Effector CD4-positive, alpha-beta T cell (primary cell): ENCODE data around the gene ATAD2B.
"Not testable (repeated sequence)": the region's sequence is repeated elsewhere in the genome, so short reads cannot be mapped to it uniquely, and the experiment has no call there.

Experiments used
- DNase-seq: peaks from one replicate; pipeline ENCODE4 v3.0.0-alpha.2; 2020

ATAD2B gene

DNA sequence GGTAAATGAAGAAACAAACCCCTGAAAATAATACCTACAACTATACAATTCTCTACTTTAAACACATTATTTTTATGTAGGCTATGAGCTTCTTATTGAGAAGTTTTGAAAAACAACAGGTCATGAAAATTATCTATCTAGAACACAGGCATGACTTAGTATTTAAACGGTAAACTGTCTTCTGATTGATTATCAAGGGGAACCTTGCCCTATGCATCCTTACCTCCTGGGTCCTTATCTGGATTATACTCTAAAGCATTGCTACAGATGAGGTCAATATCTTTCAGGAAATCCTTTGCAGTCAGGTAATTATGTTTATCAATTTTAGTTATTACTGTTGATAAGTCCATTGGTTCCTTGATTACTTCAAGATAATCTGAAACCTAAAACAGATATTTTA is 144.3 kb downstream of the ATAD2B start:
- DNase-seq: no peak

DNA sequence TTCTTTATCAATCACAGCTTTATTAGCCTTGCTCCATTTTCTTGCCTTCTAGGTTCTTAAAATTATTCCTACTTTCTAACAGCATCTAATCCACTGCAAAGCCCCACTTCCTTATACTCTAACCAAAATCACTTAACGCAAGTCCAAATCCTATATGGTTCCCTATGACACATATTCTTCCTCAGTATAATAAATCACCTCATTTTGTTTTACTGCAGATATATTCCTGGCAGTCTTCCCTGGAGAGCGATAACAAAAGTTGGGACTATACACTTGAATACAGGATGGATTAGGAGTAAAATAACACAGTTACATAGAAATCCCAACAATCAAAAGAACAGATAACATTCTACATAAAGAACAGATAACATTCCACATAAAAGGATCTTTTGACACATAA is 144.8 kb downstream of the ATAD2B start:
- DNase-seq: no peak

DNA sequence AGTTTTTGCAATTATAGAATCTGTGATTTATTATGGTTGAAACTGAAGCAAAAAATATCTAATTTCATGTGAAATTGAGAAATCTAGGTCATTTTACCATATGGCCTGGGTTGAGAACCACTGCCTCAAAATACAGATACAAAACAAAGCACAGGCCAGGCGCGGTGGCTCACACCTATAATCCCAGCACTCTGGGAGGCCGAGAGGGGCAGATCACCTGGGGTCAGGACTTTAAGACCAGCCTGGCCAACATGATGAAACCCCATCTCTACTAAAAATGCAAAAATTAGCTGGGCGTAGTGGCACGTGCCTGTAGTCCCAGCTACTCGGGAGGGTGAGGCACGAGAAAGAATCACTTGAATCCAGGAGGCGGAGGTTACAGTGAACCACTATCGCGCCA is 146.5 kb downstream of the ATAD2B start:
- not testable (repeated sequence) for DNase-seq

DNA sequence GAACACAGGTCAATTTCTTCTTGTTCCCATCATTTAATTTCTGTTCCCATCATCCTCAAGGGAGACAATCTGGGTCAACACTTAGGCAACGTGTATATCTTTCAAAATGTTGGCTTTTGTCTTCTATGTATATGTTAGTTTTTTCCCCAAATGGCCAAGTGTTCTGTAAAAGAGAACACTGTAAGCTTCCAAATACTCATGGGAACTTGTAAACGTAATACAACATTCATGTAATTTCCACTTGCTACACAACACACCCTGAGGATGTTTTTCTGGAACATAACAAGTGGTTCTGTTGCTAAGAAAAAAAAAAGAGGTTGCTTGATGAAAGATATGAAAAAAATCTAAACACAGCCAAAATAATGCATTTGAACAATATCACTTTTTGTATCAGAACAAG is 149.1 kb downstream of the ATAD2B start:
- no peak for DNase-seq

DNA sequence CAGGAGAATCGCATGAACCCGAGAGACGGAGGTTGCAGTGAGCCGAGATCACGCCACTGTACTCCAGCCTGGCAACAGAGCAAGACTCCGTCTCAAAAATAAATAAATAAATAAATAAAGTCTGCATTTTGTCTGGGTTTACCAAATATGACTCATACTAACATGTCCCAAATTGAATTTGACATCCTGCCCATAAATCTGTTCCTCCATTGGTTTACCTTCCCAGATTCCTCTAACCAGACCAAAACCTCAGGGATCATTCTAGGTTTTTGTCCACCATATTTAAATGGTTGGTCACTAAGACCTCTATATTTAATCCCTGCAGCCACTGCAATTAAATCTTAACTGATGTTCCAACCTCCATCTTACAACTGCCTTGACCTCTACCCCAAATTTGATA is 150.9 kb downstream of the ATAD2B start:
- no peak for DNase-seq

DNA sequence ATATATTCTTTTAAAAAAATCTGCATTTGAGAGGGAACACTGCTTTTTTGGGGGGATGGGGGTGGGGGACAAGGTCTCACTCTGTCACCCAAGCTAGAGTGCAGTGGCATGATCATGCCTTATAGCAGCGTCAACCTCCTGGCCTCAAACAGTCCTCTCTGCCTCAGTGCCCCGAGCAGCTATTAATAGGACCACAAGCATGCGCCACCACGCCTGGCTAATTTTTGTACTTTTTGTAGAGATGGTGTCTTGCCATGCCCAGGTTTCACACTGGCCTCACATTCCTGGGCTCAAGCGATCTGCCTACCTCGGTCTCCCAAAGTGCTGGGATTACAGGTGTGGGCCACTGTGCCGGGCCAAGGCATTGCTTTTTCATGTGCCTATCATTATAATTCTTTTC is 154.2 kb downstream of the ATAD2B start:
- no peak for DNase-seq

DNA sequence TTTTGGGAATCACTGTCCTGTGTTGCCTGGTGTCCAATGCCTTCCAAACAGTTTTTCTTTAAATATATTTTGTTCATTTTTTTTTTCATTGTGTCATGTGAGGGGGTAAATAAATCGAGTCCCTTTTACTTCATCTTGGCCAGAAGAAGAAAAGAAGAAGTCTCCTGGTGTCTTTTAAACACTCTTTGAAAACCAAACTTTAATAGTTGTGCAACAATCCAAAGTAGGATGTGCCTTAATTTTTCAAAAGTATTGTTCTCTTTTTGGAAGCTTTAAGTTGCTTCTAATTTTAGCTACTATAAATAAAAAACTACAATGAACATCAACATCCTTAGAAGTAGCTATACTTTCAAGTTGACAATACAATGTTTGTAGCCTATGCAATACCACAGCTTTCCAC is 154.9 kb downstream of the ATAD2B start:
- no peak for DNase-seq

DNA sequence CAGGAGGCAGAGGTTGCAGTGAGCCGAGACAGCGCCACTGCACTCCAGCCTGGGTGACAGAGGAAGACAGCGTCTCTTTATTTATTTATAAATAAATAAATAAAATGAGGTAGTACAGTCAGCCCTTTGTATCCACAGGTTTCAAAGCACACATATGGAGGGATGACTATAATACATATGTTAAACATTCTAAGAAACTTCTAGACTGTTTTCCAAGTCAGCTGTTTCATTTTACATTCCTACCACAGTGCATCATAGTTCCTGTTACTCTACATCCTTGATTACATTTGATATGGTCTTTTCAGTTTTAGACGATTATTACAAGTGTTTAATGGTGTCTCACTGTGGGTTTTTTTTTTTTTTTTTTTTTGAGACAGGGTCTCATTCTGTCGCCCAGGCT is 157.6 kb downstream of the ATAD2B start:
- DNase-seq: no peak

DNA sequence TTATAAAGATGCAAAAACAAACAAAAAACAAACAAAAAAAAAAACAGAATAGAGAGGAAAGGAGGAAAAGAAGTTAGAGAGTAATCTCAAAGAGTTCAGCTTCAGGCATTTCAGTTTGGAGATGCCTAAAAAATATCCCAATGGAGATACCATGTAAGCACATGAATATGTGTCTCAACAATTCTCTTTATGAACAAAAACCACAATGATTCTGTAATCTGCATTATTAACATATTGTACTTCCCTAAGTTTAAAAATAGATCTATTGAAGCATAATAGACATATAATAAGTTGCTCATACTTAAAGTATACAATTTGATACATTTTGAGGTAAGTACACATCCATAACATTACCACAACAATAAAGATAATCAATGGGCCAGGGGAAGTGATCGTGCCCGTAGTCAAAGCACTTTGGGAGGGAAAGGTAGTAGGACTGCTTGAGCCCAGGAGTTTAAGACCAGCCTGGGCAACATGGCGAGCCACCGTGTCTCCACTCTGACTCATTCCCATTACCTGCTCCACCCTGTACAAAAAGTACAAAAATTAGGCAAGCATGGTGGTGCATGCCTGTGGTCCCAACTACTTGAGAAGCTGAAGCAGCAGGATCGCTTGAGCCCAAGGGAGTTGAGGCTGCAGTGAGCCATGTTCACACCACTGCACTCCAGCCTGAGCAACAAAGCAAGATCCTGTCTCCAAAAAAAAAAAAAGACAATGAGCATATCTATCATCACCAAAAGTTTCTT is 158.9 kb downstream of the ATAD2B start:
- no peak for DNase-seq

DNA sequence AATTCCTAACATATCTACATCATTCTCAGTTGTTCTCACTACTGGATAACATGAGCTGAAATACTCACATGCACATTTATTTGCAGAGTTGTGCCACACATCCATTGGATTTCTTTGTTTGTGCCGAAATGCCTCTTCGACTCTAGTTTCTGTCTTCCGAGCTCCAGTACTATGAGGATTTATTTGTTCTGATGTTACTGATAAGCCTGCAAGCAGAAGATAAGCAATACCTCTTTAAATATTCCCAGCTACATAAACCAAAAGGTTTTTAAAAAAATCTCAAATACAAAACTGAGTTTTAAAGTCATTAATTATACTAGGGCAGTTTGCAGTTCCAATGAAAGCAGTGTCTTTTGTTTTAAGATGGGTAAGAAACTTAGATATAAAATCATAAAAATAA is 164.8 kb downstream of the ATAD2B start:
- no peak for DNase-seq

DNA sequence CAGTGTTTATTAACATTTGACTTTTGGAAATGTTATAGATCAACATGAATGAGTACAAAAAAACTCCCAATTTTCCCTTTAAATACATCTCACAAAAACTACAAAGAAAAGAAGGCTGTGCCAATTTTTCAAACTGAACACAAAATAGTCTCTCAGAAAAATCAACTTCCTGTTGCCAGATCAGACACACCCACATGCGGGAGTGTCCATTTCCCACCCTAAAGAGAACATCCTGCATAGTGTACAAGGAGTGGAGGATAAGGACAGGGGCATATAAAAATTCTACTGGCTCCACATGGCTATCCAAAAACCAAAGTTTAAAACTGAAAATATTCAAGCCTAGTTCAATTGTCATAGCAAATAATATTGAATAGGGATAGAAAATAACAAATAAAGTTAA is 165.3 kb downstream of the ATAD2B start:
- DNase-seq: no peak

DNA sequence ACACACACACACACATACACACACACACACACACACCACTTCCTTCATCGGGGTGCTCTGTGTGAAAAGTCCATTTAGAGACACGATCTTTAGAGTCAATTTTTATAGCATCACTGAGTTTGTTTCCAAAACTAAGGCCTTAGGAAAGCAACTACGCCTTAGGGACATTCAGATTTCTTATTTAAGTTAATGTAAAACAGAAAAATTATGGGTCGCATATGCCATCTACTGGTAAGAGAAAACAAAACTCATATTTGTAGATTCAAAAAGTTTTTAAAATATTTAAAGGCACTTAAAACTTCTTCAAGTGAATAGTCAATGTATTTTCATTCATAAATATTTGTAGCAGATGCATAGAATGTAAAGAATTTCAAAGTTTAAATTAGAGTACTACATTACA is 166.2 kb downstream of the ATAD2B start:
- no peak for DNase-seq

DNA sequence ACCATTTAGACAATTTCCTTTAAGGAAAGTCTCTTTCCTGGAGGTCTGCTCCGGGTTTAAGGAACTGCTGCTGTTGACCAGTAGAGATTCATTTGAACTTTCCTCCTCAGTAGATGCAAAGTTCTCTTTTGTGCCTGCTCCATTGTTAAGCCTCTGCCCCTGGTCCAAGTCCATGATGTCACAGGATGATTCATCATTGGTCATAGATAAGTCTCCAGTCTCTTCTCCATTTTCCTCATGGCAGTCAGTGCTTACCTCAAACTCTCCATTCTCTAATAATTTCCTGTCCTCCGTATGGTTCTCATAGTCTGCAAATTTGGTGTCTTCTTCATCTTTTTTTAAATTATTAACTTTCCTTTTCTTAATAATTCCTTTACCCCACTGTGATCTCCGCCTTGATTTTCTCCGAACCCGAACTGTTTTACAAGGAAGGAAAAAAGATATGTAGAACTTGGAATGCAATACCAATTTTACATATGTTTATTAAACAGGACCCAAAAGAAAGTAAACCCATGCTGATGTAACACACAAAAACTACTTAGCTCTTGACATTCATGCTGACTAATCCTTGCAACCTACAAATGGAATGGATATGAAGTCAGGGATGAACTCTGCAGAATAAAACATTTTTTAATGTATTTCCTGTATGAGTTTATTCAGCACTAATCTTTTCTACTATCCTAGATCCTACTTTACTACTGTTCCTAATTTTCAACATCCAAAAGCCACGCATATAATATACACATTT is 169.1 kb downstream of the ATAD2B start:
- no peak for DNase-seq

DNA sequence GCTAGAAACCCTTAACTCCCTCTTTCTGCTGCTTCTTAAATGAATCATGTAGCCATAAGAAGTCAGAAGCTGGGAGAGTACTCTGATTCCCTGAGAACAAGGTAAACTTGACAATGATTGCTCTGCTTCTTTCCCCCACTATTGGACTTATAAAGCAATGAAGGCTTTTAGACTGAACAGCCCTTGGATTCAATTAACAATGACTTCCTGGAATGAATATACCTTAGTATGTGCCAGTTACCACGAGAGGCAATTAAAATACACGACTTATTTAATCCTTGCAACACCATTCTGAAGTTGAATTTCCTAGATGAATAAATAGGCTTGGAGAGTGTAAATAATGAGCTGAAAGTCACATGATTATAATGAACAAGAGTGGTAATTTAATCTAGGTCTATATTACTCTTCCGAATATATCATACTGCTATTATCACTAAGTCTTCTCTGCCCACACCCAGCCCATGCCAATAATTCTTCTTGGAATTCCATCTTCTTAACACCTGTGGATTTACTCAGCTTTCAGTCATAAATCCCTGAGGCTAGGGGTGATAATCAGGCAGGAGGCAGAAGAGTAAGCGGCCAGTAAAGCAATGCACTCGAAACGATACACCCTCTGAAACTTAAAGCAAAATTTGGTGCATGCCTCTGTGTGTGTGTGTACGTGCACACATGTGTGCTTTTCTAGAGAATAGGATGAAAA is 170.2 kb downstream of the ATAD2B start:
- no peak for DNase-seq

DNA sequence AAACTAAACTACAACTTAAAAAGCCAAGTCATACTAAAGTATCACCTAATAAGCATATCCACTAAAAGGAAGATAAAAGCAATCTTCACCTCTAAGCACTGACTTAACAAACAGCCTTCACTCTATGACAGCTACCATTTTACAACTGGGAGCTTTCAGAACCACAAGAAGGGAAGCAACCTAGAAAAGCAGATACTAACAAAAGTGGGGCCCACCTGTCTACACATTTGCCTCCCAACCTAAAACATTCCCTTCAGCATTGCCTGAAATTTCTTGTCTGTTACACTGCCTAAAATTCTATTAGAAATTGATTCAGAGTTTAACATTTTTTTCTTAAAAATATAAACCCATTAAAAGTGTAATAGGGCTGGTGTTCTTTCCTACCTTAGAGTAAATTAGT is 172.0 kb downstream of the ATAD2B start:
- no peak for DNase-seq

DNA sequence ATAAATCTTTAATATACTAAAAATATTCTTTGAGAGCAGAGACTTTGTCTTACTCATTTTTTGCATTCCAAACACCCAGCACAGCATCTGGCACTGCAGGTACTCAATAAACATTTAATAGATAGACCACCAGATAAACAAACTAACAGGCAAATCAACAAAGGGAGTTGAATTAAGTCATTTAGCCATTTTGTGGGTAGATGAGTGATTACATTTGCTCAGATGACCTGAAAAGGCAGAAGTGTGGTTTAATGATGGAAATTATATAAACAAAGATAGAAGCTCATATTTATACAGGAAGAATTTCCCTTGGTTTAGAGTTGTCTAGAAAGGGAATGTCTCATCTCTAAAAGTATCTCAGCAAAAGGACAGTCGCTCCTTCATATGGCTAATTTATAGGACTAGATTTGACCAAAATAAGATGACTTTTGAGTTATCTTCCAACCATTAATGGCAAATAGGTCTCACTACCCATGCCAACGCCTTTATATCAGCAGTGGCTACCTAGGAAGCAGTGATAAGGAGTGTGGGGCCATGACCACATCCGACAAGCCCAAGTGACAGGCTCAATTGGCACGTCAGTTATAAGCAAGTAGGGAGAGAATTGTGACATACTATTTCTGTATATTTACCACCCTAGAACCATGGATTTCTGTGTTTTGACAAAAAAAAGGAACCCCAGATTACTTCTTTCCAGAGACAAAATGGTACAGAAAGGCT is 173.5 kb downstream of the ATAD2B start:
- no peak for DNase-seq

DNA sequence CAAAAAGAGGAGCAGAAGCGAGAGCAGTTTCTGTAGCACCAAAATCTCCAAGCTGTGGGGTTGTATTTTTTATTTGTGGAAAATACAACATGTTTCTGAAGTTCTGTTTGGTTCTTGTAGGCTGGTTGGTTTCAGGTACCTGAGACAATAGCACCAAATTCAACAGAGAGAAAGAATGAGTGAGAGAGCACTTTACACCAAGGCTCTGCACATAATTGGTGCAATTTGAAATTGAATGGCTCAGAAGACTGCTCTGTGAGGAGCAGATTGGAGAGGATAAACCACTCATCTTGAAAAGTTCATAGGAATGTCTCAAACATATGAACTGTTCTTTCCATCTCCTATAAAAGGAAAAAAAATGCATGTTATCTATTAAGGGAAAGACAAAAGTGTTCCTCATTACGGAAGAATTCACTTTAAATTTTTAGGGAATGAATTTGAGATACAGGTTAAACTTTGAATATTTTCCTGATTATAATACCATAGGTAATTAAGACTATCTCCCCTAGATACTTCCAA is 175.1 kb downstream of the ATAD2B start:
- no peak for DNase-seq

DNA sequence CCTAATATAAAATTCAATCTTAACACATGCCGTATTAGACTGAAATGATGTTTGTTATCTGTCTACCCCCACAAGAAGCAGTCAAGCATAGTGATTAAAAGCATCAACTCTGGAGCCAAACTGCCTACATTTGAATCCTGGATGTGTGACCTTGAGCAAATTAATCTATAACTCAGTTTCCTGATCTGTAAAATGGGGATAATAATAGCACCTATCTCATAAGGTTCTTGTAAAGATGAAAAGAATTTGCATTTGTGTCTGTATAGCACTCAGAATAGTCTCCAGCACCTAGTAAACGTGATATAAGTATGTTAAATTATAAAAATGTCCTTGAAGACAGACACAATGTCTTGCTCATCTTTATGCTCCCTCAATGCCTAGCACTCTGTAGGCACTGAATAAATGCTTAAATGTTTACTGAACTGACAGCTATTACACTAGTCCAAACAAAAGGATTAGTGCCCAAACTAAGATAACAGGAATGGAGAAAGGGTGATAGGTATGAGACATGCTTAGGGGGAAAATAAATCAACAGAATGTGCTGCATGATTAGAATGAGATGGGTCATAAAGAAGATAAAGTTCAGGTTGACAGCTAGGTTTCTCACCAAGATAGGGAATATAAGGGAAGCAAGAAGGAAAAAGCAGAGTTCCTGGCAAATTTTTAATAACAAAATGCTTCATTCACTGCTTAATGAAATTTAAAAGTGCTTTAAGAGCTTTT is 180.6 kb downstream of the ATAD2B start:
- DNase-seq: no peak

DNA sequence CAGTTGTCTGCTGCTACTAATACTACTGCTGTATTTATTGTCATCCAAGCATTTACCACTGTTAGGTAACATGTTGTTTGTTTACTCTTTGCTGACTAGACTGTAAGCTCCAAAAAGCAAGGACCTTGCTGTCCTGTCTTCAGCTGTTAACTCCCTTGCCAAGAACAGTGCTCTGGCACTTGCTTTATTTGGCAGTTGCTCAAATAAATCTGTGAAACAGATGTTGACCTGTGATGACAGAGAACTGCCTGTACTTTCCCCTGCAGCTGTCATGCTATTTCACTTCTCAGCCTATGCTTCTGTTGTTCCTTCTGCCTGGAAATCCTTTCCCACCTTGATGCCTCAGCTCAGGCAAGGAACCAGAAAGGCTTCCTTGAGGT is 181.2 kb downstream of the ATAD2B start:
- DNase-seq: no peak

DNA sequence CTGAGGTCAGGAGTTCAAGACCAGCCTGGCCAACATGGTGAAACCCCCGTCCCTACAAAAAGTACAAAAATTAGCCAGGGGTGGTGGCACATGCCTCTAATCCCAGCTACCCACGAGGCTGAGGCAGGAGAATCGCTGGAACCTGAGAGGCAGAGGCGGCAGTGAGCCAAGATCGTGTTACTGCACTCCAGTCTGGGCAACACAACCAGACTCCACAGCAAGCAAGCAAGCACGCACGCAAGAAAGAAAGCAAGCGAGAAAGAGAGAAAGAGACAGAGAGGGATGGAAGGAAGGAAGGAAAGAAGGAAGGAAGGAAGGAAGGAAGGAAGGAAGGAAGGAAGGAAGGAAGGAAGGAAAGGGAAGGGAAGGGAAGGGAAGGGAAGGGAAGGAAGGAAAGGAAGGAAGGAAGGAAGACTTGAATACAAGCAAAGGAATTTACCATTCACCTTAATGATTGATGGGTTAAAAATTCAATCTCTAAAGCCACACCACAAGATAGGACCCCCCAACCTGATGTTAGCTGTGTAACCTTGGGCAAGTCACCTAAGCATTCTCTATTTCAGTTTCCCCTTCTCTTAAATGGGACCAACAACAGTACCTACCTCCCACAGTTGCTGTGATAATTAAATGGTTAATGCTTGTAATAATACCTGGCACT is 181.7 kb downstream of the ATAD2B start:
- DNase-seq: no peak

DNA sequence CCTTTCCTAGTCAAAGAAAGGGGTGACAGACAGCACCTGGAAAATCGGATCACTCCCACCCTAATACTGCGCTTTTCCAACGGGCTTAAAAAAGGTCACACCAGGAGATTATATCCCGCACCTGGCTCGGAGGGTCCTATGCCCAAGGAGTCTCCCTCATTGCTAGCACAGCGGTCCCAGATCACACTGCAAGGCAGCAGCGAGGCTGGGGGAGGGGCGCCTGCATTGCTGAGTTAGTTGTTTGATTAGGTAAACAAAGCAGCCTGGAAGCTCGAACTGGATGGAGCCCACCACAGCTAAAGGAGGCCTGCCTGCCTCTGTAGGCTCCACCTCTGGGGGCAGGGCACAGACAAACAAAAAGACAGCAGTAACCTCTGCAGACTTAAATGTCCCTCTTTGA is 190.1 kb downstream of the ATAD2B start:
- not testable (repeated sequence) for DNase-seq

DNA sequence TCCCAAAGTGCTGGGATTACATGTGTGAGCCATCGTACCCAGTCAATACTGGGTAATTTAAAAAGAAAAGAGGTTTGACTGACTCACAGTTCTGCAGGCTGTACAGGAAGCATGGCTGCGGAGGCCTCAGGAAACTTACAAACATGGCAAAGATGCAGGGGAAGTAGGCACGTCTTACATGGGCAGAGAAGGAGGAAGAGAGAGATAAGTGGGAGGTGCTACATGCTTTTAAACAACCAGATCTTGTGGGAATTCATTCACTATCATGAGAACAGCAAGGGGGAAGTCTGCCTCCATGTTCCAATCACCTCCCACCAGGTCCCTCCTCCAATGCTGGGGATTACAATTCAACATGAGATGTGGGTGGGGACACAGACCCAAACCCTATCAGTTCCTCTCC is 192.5 kb downstream of the ATAD2B start:
- no peak for DNase-seq
